Middle frontal gyrus (tissue), 1 donor: ENCODE measurements around the gene RB1.

ENCODE experiments used
- DNase-seq: peaks from one replicate; pipeline ENCODE4 v3.0.0-alpha.2; 2015; ENCODE audit warnings: low spot score; ENCODE audit errors: extremely low spot score

Gene RB1

GRCh38 chr13:48303359-48304142 lies at the start of gene RB1:
TSS of gene RB1 (plus strand) at chr13:48303751. CDS start at chr13:48303913, 162 bp downstream.
- peak; percentile 86 for DNase-seq

- DNase-seq = no peak
These were observed 49.7 kb upstream of the RB1 start for GRCh38 chr13:48253849-48254248.

GRCh38 chr13:48255090-48255489 lies 48.5 kb upstream of the RB1 start:
- DNase-seq = no peak

GRCh38 chr13:48255954-48256353 lies 47.6 kb upstream of the RB1 start:
- DNase-seq = no peak

- no peak for DNase-seq
These were observed 45.5 kb upstream of the RB1 start for GRCh38 chr13:48258002-48258401.

- DNase-seq = no peak
These were observed 45.1 kb upstream of the RB1 start for GRCh38 chr13:48258430-48258829.

GRCh38 chr13:48260970-48261369 lies 42.6 kb upstream of the RB1 start:
- no peak for DNase-seq

- no peak for DNase-seq
These were observed 40.4 kb upstream of the RB1 start for GRCh38 chr13:48263196-48263595.

- DNase-seq = no peak
These were observed 39.5 kb upstream of the RB1 start for GRCh38 chr13:48264058-48264457.

GRCh38 chr13:48265217-48265815 lies 38.2 kb upstream of the RB1 start:
- no peak for DNase-seq

GRCh38 chr13:48266150-48266549 lies 37.4 kb upstream of the RB1 start:
- DNase-seq = no peak

GRCh38 chr13:48266701-48267639 lies 36.6 kb upstream of the RB1 start:
- DNase-seq = no peak

GRCh38 chr13:48268019-48268418 lies 35.5 kb upstream of the RB1 start:
- DNase-seq = no peak

GRCh38 chr13:48273346-48273745 lies 30.2 kb upstream of the RB1 start:
- DNase-seq = no peak

- no peak for DNase-seq
These were observed 28.0 kb upstream of the RB1 start for GRCh38 chr13:48275507-48275906.

GRCh38 chr13:48278806-48279205 lies 24.7 kb upstream of the RB1 start:
- no peak for DNase-seq

GRCh38 chr13:48281556-48281955 lies 22.0 kb upstream of the RB1 start:
- DNase-seq = no peak

GRCh38 chr13:48291730-48292129 lies 11.8 kb upstream of the RB1 start:
- no peak for DNase-seq

GRCh38 chr13:48292650-48293049 lies 10.9 kb upstream of the RB1 start:
- DNase-seq = no peak

- DNase-seq = no peak
These were observed 8.9 kb upstream of the RB1 start for GRCh38 chr13:48294653-48295052.

- DNase-seq = no peak
These were observed 8.3 kb upstream of the RB1 start for GRCh38 chr13:48295271-48295670.

- DNase-seq = no peak
These were observed 7.0 kb upstream of the RB1 start for GRCh38 chr13:48296528-48296927.
